ENCODE results near the gene RAI14.

RAI14 gene

GRCh38 chr5:34677428-34677827, 21.3 kb downstream of the RAI14 start:
- DNase-seq (ENCODE audit: low spot score), result no peak

GRCh38 chr5:34680896-34681295, 24.8 kb downstream of the RAI14 start:
- no peak for DNase-seq (ENCODE audit: low spot score)

DNA sequence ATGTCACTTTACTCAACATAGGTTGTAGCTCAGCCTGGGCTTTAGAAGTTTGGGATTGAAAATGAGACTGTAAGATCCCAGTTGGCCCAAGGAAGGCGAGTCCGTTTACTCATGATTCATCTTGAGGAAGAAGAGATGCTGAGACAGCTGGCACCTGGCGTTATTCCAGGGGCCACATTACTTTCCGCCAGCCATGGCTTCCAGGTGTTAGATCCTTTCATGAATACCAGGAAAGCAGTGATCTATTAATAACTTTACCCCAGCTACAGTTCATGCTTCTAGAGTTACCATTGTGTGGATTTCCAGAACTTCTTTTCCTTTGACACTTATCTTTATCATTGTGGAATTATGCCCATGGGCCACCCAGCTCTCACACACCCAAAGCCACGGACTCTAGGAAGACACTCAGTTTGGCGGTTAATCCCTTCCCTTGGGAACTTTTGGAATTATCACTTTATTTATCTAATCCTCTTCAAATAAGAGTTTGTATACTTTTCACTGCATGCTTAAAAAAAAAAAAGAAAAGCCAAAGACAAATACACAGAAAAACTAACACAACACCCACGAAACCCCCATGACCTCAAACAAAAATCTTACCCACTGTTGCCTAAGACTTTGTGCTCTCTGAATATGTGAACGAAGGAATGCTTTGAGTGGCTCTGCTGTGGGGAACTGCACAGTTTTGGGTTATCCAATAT, 26.9 kb downstream of the RAI14 start:
- DNase-seq (ENCODE audit: low spot score), result no peak

DNA sequence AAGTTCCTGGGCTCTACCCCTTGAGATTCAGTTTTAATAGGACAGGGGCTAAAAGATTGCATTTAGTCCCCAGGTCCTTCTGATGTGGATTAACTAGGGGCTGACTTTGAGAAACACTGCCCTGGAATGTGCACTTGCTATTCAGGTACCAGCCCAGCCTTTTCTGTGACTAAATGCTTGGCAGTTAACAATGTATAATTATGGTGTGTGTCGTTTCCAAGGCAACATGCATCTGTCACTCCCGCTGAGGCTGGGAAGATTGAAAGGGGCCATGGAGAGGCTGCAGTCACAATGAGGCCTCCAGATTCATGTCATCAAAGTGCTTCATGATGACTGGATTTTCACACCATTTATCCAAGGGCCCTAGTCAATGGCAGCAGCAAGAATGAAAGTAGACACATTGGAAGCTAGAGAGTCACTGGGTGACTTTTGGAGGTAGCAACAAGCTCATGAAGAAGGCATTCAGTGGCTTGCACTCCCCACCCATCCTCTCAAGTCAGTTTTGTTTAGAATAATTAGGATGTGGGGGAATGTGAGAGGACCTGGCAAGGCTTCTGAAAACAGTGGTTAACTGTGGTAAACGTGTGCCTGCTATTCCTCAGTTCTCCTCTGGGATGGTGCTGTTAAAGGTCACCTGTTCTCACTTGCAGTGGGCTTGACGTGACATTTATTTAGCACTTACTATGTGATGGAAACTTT, 28.3 kb downstream of the RAI14 start:
- no peak for DNase-seq (ENCODE audit: low spot score)

- DNase-seq (ENCODE audit: low spot score), result no peak
These were observed 28.8 kb downstream of the RAI14 start for GRCh38 chr5:34684980-34685352.

GRCh38 chr5:34685485-34686165, 29.5 kb downstream of the RAI14 start:
- no peak for DNase-seq (ENCODE audit: low spot score)

- DNase-seq (ENCODE audit: low spot score), result no peak
These were observed 30.7 kb downstream of the RAI14 start for GRCh38 chr5:34686762-34687268.

GRCh38 chr5:34687269-34688011, 31.3 kb downstream of the RAI14 start:
- no peak for DNase-seq (ENCODE audit: low spot score)

GRCh38 chr5:34688015-34688810, 32.1 kb downstream of the RAI14 start:
- DNase-seq (ENCODE audit: low spot score), result no peak

GRCh38 chr5:34690301-34690700, 34.2 kb downstream of the RAI14 start:
- no peak for DNase-seq (ENCODE audit: low spot score)

DNA sequence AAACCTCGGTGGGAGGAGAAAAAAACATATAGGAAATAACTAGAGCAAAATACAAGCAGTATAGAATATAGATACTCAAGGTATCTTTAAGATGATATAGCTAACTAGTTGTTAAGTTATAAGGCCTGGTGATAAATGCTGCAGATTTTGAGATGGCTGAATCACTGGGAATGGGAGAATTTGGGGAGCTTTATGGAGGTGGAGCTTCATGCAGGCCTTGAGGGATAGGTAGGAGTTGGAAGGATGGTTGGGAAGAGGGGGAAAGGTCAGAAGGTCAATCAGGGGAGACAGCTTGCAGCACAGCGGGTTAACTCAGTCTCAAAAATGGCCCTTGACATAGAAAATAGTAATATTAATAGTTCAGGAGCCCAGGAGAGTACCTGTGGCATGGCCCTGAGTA, 34.8 kb downstream of the RAI14 start:
- no peak for DNase-seq (ENCODE audit: low spot score)

GRCh38 chr5:34691326-34691725, 35.2 kb downstream of the RAI14 start:
- no peak for DNase-seq (ENCODE audit: low spot score)

DNA sequence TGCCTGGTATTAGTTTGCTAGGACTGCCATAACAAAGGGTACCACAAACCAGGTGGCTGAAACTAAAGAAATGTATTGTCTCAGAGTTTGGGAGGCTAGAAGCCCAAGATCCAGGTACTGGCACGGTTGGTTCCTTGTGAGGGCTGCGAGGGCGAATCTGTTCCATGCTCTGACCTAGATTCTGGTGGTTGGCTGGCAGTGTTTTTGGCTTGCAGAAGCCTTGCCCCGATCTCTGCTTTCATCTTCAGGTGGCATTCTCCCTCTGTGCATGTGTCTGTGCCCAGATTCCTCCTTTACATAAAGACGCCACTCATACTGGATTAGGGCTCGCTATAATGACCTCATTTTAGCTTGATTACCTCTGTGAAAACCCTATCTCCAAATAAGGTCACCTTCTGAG, 36.7 kb downstream of the RAI14 start:
- DNase-seq (ENCODE audit: low spot score), result no peak

DNA sequence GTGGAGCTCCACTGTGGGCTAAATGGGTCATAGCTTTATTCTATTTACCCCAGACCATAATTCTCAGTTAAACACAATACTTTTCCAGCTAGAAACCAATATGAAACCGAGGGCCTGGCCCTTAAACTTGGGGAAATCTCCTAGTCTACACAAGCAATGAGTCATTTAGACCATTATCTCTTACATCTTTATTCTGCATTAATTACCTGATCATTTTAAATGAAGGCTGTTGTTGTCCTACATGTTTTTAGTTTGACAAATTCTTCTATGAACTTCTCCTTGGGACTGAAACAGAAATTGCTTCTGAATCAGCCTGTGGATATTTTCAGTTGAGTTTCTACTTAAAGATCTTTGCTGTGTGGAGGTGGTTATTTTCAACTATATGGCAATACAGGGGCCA, 37.9 kb downstream of the RAI14 start:
- DNase-seq (ENCODE audit: low spot score), result no peak

DNA sequence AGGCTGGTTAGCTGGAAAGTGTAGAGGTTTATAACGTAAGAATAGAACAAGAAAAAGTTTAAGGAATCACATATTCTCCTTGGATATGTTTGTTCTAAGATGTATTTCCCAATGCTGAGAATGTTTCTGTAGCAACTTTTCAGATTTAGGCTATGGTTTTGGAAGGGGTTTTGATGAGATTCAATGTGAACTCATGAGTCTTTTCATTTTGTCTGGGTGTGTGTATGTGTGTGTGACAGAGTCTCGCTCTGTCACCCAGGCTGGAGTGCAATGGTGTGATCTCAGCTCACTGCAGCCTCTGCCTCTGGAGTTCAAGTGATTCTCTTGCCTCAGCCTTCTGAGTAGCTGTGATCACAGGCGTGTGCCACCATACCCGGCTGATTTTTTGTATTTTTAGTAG, 38.6 kb downstream of the RAI14 start:
- no peak for DNase-seq (ENCODE audit: low spot score)

GRCh38 chr5:34695275-34696027, 39.3 kb downstream of the RAI14 start:
- DNase-seq (ENCODE audit: low spot score), result no peak

DNA sequence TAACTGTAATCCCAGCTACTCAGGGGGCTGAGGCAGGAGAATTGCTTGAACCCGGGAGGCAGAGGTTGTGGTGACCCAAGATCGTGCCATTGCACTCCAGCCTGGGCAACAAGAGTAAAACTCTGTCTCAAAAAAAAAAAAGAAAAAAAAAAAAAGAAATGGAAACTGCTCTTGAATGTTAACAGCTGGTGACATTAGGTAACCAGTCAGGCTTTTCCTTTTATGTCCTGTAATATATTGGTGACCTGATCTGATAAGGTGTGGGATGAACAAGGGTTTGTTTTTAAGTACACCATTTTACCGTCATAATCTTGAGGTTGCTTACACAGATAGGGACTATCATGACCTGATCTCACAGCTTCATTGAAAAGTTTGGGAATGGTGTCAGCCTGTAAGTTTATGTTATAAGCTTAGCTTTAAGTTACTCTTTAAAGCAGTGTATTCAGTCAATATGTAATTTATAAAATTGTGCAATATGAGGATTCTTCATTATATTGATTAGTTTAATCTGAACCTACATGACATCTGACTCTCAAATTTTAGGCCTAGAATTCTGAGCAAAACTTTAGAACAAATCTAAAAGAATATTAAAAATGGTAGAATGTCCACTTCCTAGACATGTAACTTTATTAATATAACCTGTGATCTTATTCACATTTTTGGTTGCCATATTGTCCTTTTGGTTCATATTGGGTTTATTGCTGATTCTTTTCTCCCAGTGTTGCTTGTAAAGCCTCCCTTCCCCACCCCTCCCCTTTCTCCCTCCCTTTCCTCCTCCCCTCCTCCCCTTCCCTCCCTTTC, 41.4 kb downstream of the RAI14 start:
- DNase-seq (ENCODE audit: low spot score), result no peak

- no peak for DNase-seq (ENCODE audit: low spot score)
These were observed 41.9 kb downstream of the RAI14 start for GRCh38 chr5:34698109-34698419.

- no peak for DNase-seq (ENCODE audit: low spot score)
These were observed 42.6 kb downstream of the RAI14 start for GRCh38 chr5:34698754-34699153.

Measured in globus pallidus (tissue), 1 donor.